ENCODE measurements around the gene CCDC69.

DNA sequence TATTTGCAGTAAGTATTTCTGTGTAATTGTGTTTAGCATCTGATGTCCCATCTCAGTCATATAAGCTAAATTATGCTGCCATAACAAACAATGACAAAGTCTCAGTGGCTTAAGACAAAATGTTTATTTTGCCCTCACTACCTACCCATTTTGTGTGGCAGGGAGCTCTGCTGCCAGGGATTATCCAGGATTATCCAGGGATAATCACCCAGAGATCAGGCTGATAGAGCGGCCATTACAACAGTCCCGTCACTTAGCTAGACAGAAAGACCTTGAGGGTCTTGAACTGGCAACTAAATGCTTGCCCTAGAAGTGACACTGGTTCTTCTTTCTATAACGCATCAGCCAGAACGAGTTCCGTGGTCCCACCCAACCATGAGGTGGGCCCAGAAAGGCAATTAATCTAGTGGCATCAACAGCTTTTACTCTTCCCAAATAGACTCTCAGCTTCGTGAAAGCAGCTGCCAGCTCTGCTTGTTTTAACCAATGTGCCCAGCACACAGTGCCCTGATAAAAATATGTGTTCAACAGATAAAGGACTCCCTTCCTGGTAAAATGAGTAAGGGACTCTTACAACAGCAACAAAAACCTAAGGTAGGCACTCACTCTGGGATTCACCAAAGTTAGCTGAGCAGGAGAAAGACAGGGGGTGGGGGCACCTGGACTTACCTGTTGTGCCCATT, 22.8 kb downstream of the CCDC69 start:
- no peak for TF ChIP-seq BRCA1 (IDR thresholded peaks at IDR 0.05; ENCODE audit: low read depth, low read length)
- TF ChIP-seq, protein P1, sequence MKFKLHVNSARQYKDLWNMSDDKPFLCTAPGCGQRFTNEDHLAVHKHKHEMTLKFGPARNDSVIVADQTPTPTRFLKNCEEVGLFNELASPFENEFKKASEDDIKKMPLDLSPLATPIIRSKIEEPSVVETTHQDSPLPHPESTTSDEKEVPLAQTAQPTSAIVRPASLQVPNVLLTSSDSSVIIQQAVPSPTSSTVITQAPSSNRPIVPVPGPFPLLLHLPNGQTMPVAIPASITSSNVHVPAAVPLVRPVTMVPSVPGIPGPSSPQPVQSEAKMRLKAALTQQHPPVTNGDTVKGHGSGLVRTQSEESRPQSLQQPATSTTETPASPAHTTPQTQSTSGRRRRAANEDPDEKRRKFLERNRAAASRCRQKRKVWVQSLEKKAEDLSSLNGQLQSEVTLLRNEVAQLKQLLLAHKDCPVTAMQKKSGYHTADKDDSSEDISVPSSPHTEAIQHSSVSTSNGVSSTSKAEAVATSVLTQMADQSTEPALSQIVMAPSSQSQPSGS (IDR thresholded peaks at IDR 0.05; ENCODE audit: low read length), result no peak
- TF ChIP-seq, protein P2, sequence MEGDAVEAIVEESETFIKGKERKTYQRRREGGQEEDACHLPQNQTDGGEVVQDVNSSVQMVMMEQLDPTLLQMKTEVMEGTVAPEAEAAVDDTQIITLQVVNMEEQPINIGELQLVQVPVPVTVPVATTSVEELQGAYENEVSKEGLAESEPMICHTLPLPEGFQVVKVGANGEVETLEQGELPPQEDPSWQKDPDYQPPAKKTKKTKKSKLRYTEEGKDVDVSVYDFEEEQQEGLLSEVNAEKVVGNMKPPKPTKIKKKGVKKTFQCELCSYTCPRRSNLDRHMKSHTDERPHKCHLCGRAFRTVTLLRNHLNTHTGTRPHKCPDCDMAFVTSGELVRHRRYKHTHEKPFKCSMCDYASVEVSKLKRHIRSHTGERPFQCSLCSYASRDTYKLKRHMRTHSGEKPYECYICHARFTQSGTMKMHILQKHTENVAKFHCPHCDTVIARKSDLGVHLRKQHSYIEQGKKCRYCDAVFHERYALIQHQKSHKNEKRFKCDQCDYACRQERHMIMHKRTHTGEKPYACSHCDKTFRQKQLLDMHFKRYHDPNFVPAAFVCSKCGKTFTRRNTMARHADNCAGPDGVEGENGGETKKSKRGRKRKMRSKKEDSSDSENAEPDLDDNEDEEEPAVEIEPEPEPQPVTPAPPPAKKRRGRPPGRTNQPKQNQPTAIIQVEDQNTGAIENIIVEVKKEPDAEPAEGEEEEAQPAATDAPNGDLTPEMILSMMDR (IDR thresholded peaks at IDR 0.05; ENCODE audit: control extremely low read depth in 1 of 3, insufficient read depth in 1 of 3, low read depth in 1 of 3, low read length in 3 of 3), result no peak
- TF ChIP-seq CEBPB (IDR thresholded peaks at IDR 0.05; ENCODE audit: low read depth, low read length), result no peak
- TF ChIP-seq KDM1A (IDR thresholded peaks at IDR 0.05; ENCODE audit: borderline replicate concordance, low read length), result no peak
- TF ChIP-seq SUZ12 (IDR thresholded peaks at IDR 0.05; ENCODE audit: low read length), result no peak
